Liver (tissue), 3 donors: ENCODE measurements around the gene GOLGA5.

Experiments used
- CTCF ChIP-seq: fragments of 150-350 bp; IDR thresholded peaks from 2 replicates; pipeline ENCODE4 v1.5.1; 2017; ENCODE audit warnings: improper control_type of control experiment, low read depth, low read length; ENCODE audit not compliant: missing input control
- EGR1 ChIP-seq, 2 donors: IDR thresholded peaks; 2 replicates each; pipeline ENCODE4 v1.6.1; 2016 to 2018; ENCODE audit warnings: antibody characterized with exemption in 2 of 2, low read depth in 2 of 2
- GABPA ChIP-seq, 2 donors: IDR thresholded peaks in 1 of 2; conservative IDR thresholded peaks in 1 of 2; 2 replicates each; pipeline ENCODE4 v1.6.1; 2016; ENCODE audit warnings: antibody characterized with exemption in 2 of 2, mild to moderate bottlenecking in 1 of 2, moderate library complexity in 1 of 2
- JUND ChIP-seq, 2 donors: IDR thresholded peaks; 2 replicates each; pipeline ENCODE4 v1.6.1; 2016; ENCODE audit warnings: antibody characterized with exemption in 2 of 2
- REST ChIP-seq: IDR thresholded peaks from 2 replicates; pipeline ENCODE4 v1.6.1; 2016; ENCODE audit warnings: antibody characterized with exemption, mild to moderate bottlenecking
- TF ChIP-seq, protein P1 (sequence below): IDR thresholded peaks from 2 replicates; pipeline ENCODE4 v1.6.1; 2016; ENCODE audit warnings: antibody characterized with exemption
- donor health status: healthy.
- donor health status: healthy.

- TF ChIP-seq CTCF (no peak), EGR1 (IDR thresholded peaks at IDR 0.05; ENCODE audit: low read depth in 2 of 2) (no peak), REST (no peak), GABPA (IDR thresholded peaks at IDR 0.05 in 1 of 2, conservative IDR thresholded peaks at IDR 0.05 in 1 of 2) (no peak), JUND (IDR thresholded peaks at IDR 0.05) (no peak)
- TF ChIP-seq, protein P1, sequence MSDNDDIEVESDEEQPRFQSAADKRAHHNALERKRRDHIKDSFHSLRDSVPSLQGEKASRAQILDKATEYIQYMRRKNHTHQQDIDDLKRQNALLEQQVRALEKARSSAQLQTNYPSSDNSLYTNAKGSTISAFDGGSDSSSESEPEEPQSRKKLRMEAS = no peak
Observed at GRCh38 chr14:92801917-92802316, 7.8 kb downstream of the GOLGA5 start.
